ENCODE data around the gene CCDC169. TPM values are rescaled to one million over a fixed set of nuclear protein-coding genes. Genes with fewer than 3 reads are reported as not detected.

CCDC169 gene
- polyA plus RNA-seq, 3 donors = 4.5 to 6.5 (median 5.6) TPM

GRCh38 chr13:36248700-36249099 lies 48.9 kb downstream of the CCDC169 start:
- no peak for DNase-seq (ENCODE audit: low read depth in 3 of 3, low spot score in 2 of 3)

DNA sequence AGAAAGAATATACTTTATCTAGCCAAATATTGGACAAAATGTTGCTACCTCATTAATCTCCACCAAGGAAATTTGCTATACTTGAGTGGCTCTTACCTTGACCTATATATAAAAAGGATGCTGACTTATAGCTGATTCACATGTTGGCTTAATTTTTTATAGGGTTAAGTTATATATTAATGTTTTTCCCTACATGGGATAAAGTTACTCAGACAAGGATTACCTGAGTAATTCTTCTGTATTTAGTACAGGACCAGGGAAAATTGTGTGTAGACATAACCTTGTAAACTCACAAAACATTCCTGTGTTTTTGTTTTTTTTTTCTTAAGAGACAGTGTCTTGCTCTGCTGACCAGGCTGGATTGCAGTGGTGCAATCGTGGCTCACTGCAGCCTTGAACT lies 52.6 kb downstream of the CCDC169 start:
- no peak for DNase-seq (ENCODE audit: low read depth in 3 of 3, low spot score in 2 of 3)

DNA sequence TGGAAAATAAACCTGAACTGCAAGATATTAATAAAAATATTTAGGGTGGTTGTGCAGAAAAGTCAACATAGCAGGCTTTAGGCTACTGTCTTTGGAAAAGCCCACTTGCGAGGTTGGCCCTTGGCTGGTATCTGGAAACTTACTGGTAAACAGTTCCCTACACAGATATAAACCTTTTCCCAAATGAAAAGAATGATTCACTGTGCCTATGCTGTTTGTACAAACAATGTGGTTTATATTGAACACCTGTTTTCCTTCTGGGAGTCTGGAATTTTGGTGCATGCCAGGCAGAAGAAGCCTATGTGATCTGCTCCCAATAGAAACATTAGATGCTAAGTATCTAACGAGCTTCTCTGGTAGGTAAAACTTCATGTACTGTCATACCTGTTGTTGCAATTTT lies 53.5 kb downstream of the CCDC169 start:
- DNase-seq (ENCODE audit: low read depth in 3 of 3, low spot score in 2 of 3) = no peak

- DNase-seq (ENCODE audit: low read depth in 3 of 3, low spot score in 2 of 3) = no peak
These were observed 54.9 kb downstream of the CCDC169 start for GRCh38 chr13:36242761-36243160.

GRCh38 chr13:36231236-36231635 lies 66.4 kb downstream of the CCDC169 start:
- DNase-seq (ENCODE audit: low read depth in 3 of 3, low spot score in 2 of 3) = no peak

- DNase-seq (ENCODE audit: low read depth in 3 of 3, low spot score in 2 of 3) = no peak
These were observed 72.9 kb downstream of the CCDC169 start for GRCh38 chr13:36224730-36225129.

- no peak for DNase-seq (ENCODE audit: low read depth in 3 of 3, low spot score in 2 of 3)
These were observed 77.7 kb downstream of the CCDC169 start for GRCh38 chr13:36219883-36220282.

- DNase-seq (ENCODE audit: low read depth in 3 of 3, low spot score in 2 of 3) = no peak
These were observed 80.2 kb downstream of the CCDC169 start for GRCh38 chr13:36217456-36217855.

- DNase-seq (ENCODE audit: low read depth in 3 of 3, low spot score in 2 of 3) = no peak
These were observed 83.3 kb downstream of the CCDC169 start, which contains the start of gene SOHLH2 for GRCh38 chr13:36214163-36214921. Gene SOHLH2 (minus strand): TSS chr13:36214556. CDS start chr13:36214526, 30 bp downstream.

DNA sequence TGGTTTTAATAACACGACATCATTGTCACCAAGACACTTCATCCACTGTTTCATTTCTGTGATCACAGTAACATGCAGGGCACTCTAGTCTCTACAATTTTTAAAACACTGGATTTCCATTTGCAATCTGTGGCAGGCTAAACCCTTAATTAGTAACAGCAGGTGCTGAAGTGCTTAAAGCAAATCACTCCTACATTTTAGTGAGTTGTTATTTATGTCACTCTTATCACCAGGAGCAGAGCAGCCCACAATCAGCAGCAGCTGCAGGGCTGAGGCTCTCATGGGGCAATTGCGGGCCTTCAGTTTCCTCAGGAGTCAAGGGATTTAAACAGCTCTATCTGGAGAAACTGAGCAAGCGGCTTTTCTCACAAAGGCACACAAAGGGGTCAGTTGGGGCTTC lies 84.8 kb downstream of the CCDC169 start:
- DNase-seq (ENCODE audit: low read depth in 3 of 3, low spot score in 2 of 3) = no peak

DNA sequence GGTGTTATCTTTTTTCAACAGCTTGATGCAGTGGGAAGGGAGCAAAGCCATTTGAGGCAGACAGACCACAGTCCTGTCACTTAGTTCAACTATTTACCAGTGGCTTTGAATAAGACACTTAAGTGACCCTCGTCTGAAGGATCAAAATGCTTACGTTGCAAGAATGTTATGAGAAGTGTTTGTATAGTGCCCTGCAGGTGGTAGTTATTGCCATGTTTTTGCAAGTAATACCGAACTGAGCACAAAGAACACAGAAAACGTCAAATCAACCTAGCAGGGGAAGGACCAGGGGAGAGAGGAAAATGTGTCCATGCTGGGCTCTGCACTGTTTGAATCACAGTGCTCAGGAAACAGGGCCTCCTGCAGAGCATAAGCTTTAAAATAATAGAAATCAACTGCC lies 86.0 kb downstream of the CCDC169 start:
- DNase-seq (ENCODE audit: low read depth in 3 of 3, low spot score in 2 of 3) = no peak

- DNase-seq (ENCODE audit: low read depth in 3 of 3, low spot score in 2 of 3) = no peak
These were observed 86.9 kb downstream of the CCDC169 start for GRCh38 chr13:36210738-36211137.

GRCh38 chr13:36207672-36208071 lies 89.9 kb downstream of the CCDC169 start:
- no peak for DNase-seq (ENCODE audit: low read depth in 3 of 3, low spot score in 2 of 3)

DNA sequence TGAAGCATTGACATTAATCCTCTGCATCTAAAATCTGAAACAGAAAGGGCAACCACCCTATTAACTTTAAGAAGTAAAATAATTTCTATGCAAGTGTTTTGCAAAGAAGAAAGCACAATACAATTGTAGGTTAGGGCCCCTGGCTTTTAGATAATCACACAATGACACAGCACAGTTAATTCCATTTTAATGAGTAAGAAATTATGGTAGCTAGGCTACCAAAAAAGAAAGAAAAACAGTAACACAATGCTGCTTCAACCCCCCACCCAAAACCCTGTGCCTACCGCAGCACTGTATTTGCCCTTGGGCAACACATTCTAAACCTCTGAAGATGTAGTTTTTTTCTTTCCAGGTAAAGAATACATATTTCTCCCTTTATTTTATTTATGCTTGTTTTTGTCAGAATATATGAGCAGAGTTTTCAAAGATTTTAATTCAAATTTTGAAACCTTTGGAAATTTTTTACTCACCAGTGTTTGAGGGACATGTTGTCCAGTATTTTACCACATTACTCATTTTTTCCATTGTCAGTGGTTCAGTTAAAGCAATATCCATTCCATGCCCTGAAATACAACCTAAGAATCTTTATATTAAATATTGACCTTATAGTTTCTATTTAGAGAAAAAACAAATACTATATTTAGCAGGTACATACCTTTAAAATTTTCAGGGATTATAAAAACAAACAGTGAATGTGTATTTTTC lies 104.3 kb downstream of the CCDC169 start:
- no peak for DNase-seq (ENCODE audit: low read depth in 3 of 3, low spot score in 2 of 3)

DNA sequence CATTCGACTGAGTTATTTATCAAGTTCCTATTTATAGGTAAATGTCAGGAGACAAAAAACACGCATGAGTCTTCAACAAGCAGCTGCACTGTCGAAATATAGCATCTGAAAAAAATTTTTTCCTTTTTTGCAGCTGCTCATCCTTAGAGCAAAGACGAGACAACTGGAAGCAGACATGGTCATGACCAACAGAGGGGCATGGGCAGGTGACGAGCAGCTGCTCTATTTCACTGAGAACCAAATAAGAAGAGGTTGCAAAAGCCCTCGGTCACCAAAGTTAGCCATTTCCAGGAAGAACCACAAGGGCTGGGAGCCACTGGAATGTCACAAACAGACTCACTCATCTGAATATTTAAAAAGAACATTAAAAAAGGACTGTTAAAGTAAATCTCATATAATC lies 105.4 kb downstream of the CCDC169 start:
- no peak for DNase-seq (ENCODE audit: low read depth in 3 of 3, low spot score in 2 of 3)

- DNase-seq (ENCODE audit: low read depth in 3 of 3, low spot score in 2 of 3) = no peak
These were observed 106.8 kb downstream of the CCDC169 start for GRCh38 chr13:36190771-36191170.

GRCh38 chr13:36188441-36188840 lies 109.2 kb downstream of the CCDC169 start:
- DNase-seq (ENCODE audit: low read depth in 3 of 3, low spot score in 2 of 3) = no peak

DNA sequence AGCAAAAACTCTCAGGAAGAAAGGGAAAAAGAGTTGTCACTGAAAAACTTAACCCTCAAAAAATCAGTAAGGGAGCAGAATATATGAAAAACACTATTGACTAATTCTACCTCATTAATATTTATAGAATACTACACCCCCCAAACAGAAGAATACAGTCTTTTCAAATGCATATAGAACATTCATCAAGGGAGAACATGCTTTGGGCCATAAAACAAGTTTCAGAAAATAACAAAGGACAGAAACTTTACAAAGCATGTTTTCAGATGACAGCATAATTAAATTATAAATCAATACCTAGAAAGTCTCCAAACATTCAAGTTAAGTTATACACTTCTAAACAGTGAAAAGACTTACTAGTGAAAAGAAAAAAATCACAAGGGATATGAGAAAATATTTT lies 113.7 kb downstream of the CCDC169 start:
- DNase-seq (ENCODE audit: low read depth in 3 of 3, low spot score in 2 of 3) = no peak

Data from right renal cortex interstitium (tissue), 3 donors.